ENCODE results near the gene PGBD5. TPM values are rescaled to one million over a fixed set of nuclear protein-coding genes. Genes with fewer than 3 reads are reported as not detected.

PGBD5 gene
- total RNA-seq, 1 donor from 2014 or later = 6.6 TPM

Other genes starting within 250 kb of the PGBD5 start
- 21.2 TPM for gene COG2, start 216.1 kb upstream of the PGBD5 start, total RNA-seq